ENCODE results near the gene CACNA2D3. TPM values are rescaled to one million over a fixed set of nuclear protein-coding genes. Genes with fewer than 3 reads are reported as not detected.

Gene CACNA2D3
- polyA plus RNA-seq, 5 donors: 1.1 to 2.2 (median 1.6) TPM

DNA sequence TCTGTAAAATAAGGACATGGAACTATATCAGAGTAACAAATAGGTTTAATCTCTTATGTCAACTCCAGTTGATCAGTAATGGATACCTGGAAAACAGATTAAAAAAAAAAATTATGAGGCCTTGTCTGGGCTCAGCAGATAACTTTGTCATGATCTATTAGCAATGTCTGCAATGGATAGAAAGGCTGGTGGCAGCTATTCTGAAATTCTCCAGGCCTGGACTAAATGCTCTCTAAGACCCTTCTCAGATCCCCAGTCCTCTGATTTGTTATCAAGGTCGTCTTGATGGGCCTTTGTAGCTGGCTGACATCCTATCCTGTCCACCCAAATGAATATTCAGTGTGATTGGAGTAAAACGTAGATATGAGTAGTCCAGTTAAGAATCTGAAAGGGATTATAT lies 791.8 kb downstream of the CACNA2D3 start:
- no peak for DNase-seq

- DNase-seq: no peak
These were observed 792.8 kb downstream of the CACNA2D3 start for GRCh38 chr3:54915181-54915580.

- no peak for DNase-seq
These were observed 793.6 kb downstream of the CACNA2D3 start for GRCh38 chr3:54915976-54916375.

- no peak for DNase-seq
These were observed 794.4 kb downstream of the CACNA2D3 start for GRCh38 chr3:54916732-54917131.

GRCh38 chr3:54917174-54917573 lies 794.8 kb downstream of the CACNA2D3 start:
- DNase-seq: no peak

GRCh38 chr3:54917862-54918261 lies 795.5 kb downstream of the CACNA2D3 start:
- DNase-seq: no peak

DNA sequence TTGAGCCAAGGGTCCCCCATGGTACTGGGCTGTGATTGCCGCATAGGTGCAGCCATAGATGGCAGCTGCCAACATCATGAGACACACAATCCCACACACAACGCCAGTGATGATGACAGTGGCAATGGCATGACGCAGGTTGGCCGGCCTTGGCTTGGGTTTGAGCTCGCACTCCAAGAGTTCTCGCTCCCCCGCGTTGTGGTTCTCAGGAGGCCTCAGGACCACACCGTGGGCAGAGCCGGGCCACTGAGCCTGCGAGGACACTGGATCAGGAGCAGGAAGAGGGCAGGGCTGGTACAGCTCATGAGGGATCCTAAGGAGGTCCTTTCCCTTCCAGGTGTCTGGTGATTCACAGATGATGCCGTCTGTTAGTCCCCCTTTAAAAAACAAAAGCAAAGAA lies 796.2 kb downstream of the CACNA2D3 start:
- no peak for DNase-seq

- no peak for DNase-seq
These were observed 805.9 kb downstream of the CACNA2D3 start, which contains the start of gene LRTM1 for GRCh38 chr3:54928046-54928770. LRTM1 (minus strand) TSS chr3:54928059; CDS start chr3:54927911, 148 bp downstream.

GRCh38 chr3:54931182-54931581 lies 808.8 kb downstream of the CACNA2D3 start:
- no peak for DNase-seq

DNA sequence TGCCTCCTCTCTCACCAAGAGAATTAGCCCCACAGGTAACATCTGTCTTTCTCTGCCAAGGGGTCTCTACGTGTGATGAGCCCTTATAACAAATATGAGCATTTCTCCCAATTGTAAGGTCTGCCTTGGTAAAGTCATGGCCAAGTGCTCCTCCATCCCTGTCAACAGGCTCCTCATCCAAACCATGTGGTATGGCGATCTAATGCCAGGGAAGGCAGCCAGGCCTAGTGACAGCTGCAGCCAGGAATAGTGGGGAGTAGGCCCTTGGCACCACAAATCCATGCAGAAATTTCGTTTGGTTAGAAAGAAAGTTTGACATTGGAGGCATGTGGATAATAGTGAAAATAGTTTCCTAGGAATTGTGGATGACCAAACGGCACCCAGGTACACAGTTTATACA lies 810.3 kb downstream of the CACNA2D3 start:
- no peak for DNase-seq

DNA sequence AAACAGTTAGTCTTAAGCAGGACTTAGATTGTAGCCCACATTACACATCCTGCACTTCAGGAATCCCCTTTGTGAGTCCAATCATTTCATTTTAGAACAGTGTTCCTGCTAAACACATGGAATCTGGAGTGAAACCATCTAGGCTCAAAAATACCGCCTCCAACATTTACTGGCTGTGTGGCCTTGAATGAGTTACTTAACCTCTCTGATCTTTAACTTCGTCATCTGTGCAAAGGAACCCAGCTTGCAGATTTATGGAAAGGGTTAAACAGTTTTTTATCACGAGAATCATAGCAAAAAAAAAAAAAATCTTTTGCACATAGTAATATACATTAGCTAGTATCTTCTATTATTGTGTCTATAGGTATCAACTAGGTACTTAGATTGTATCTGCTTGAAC lies 813.5 kb downstream of the CACNA2D3 start:
- no peak for DNase-seq

DNA sequence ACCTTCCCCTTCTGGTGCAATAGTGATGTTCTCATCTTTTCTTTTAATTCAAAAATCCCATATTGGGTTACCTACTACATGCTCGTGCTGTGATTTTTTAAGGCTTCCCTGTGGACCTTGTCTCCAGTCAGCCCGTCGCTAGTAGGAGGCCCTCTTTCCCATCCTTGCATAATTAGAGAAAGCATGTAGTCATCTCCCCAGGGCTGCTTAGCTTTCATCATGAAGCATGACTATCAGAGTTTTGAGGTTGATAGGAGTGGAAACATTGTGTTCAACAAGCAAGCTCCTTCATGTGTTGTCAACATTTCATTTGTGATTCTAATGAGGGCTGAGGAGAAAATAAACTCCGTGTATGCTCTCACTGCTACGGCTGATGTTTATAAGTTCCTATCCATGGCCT lies 814.2 kb downstream of the CACNA2D3 start:
- no peak for DNase-seq

GRCh38 chr3:54939557-54940300 lies 817.4 kb downstream of the CACNA2D3 start:
- no peak for DNase-seq

DNA sequence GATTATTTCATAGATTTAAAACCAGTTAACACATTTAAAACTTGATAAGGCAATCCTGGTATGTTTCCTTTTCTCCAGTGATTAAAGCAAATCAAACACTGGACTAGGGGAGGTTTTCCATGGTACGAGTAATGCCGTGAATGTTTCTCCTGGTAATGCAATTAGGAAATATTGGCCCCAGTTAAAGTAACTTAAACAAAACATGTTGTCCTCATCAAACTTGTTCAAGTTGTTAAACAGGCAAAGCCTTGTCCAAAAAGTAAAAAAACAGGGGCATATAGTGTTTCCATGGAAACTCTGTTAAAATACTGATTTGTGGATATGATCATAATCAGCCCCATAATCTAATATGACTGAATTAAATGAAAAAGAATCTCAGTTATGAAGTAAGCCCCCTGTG lies 818.6 kb downstream of the CACNA2D3 start:
- DNase-seq: no peak

- DNase-seq: no peak
These were observed 819.5 kb downstream of the CACNA2D3 start for GRCh38 chr3:54941690-54942362.

- DNase-seq: no peak
These were observed 827.2 kb downstream of the CACNA2D3 start for GRCh38 chr3:54949491-54950044.

- no peak for DNase-seq
These were observed 828.1 kb downstream of the CACNA2D3 start for GRCh38 chr3:54950391-54951003.

- peak; percentile 67 to 73 for DNase-seq
These were observed 829.1 kb downstream of the CACNA2D3 start for GRCh38 chr3:54951405-54951804.

GRCh38 chr3:54954022-54954421 lies 831.7 kb downstream of the CACNA2D3 start:
- DNase-seq: no peak

- DNase-seq: no peak
These were observed 832.2 kb downstream of the CACNA2D3 start for GRCh38 chr3:54954521-54954920.

- no peak for DNase-seq
These were observed 833.1 kb downstream of the CACNA2D3 start for GRCh38 chr3:54955496-54955895.

DNA sequence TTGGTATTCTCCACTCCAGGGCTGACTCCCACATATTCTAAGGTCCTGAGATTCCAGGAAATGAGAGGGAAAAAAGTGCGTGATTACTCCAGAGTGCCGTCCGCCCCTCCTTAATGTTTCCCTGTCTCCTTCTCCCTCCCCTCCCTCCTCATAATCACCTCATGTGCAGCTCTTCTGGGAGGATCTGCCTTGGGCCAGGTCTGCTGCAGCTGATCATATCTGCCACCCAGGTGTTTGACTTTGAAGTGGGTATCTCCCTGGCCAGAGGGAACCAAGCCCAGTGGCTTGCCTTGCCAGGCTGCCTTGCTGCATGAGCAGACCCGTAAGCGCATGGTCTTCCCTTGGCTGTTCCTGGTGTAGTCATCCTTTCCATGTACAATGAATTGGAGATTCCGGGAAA lies 833.6 kb downstream of the CACNA2D3 start:
- DNase-seq: no peak

Measured in right lung (tissue), 5 donors.